GM12875 (cell line): ENCODE data around the gene AUP1.
A peak's percentile ranks its signal among the peaks of the same experiment; 100 is the strongest.

Experiments used
- H3K4me3 ChIP-seq: one replicate; pipeline ENCODE4 v1.5.1; 2011; ENCODE audit warnings: low read depth, low read length, control low read depth
- CTCF ChIP-seq: IDR thresholded peaks from 2 replicates; pipeline ENCODE4 v1.5.1; 2011; ENCODE audit warnings: low read depth, mild to moderate bottlenecking, control low read depth, inconsistent platforms, low read length, moderate library complexity, borderline replicate concordance; ENCODE audit not compliant: insufficient read depth

Gene AUP1

GRCh38 chr2:74544634-74545033 is 15.1 kb upstream of the AUP1 start:
- 0 out of 2 replicates have a peak, but pooled peaks have one; percentile 5 for TF ChIP-seq CTCF
- no peak overlapping the region for H3K4me3 ChIP-seq

- TF ChIP-seq CTCF: no peak
- no peak overlapping the region for H3K4me3 ChIP-seq
Measured at GRCh38 chr2:74542978-74543377, 13.5 kb upstream of the AUP1 start.

- no peak overlapping the region for H3K4me3 ChIP-seq
- TF ChIP-seq CTCF: no peak
Measured at GRCh38 chr2:74540291-74540690, 10.8 kb upstream of the AUP1 start.

- H3K4me3 ChIP-seq: no peak overlapping the region
- no peak for TF ChIP-seq CTCF
Measured at GRCh38 chr2:74538881-74539339, 9.4 kb upstream of the AUP1 start.

GRCh38 chr2:74537140-74537539 is 7.6 kb upstream of the AUP1 start:
- TF ChIP-seq CTCF: no peak
- no peak overlapping the region for H3K4me3 ChIP-seq

- no peak for TF ChIP-seq CTCF
- no peak overlapping the region for H3K4me3 ChIP-seq
Measured at GRCh38 chr2:74536166-74536950, 6.9 kb upstream of the AUP1 start.

- H3K4me3 ChIP-seq: no peak overlapping the region
- TF ChIP-seq CTCF: no peak
Measured at GRCh38 chr2:74535440-74535965, 6.0 kb upstream of the AUP1 start.
